ENCODE measurements around the gene POTEC.
A peak's percentile ranks its signal among the peaks of the same experiment; 100 is the strongest.
"Not testable (repeated sequence)": the region's sequence is repeated elsewhere in the genome, so short reads cannot be mapped to it uniquely, and the experiment has no call there.

Gene POTEC

DNA sequence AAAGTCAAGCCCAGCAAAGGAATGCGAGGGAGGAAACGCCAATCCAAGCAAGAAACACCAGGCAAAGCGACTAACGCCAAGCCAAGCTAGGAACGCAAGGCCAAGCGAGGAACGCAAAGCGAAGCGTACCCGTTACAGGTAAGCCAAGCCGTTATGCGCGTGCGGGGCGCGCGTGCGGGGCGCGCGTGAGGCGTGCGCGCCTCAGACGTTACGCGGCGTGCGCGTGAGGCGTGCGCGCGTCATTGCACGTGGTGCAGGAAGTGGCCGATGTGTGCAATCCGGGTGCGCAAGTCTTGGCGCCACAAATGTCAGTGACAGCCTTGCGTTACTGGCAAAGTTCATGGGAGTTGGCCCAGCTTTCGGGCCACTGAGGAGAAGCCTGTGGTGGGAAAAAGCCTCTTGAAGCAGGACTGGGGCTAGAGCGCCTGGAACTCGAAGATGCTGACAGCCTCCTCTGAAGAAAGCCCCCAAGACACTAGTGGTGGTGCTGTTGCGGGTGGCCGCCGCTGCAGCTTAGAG is at the start of gene POTEC:
POTEC (minus strand) TSS at position 155 of the 519 bp plus-strand sequence. CDS start 454 bp downstream, outside the sequence.
- FAIRE-seq, result not testable (repeated sequence)

DNA sequence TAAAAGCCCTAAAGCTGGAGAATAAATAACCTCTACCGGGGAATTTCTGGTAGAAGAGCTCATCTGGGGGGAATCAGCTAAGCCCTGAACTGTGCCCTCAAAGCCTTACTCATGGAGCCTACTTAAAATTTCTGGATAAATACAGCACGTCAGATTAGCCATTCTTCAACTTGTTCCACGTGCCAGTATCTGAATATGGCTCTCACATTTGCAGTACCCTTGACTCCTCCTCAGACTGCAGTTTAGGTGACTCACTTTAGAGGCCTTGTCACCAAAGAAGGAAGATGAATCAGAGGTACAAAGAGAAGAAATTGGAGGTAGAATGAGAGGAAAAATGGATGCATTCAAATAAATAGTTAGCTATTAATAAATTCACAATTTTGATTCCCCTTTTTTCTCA is 34.6 kb upstream of the POTEC start:
- no peak for FAIRE-seq

DNA sequence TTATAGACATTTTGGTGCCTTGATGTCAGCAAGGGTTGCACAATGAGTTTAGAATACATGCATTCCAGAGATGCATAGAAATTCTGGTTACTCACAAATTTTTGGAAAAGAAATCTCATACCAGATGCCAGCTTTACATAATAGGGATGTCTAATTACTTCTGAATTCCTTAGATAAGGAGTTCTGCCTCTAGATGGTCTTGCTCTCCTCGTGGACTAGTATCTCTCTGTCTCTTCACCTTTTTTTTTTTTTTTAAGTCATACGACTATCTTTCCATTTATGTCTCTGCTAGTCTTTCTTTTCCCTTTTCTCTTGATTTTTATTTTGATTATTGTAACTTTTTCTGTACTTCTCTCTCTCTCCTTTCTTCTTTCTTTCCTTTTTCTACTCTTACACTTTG is 16.1 kb upstream of the POTEC start:
- FAIRE-seq, result peak; percentile 86

DNA sequence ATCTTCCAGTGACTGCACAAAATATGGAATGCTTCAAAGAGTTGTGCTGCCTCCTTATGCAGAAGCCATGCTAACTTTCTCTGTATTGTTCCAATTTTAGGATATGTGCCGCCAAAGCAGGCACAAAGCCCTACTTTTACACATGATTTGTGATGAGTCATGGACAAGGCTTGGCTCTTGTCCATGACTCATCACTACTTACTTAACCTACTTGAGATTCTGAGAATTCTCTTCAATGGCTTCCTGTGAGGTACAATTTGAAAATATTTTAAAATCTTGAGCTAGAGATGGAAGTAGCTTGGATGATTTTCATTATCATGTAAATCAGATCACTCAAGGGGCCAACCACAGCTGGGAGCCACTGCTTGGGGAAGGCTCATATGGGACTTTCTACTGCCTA is 11.7 kb downstream of the POTEC start:
- FAIRE-seq, result not testable (repeated sequence)

DNA sequence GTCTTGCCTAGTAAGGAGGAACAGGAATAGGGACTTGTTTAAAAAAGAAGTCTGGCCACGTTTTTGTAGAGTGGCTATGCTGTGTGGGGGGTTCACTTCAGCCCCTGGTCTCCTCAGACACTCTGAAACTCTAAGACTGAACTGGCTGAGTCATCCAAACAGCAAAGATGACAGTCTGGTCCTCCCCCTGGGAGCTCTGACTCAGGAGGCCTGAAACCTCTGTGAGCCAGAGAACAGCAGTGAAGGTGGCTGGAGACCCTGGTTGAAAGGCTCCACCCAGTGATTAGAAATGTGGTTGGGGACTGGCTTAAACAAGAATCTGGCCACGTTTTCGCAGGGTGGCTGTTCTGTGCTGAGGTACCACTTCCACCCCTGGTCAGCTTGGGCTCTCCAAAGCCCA is 32.7 kb downstream of the POTEC start:
- FAIRE-seq, result not testable (repeated sequence)

DNA sequence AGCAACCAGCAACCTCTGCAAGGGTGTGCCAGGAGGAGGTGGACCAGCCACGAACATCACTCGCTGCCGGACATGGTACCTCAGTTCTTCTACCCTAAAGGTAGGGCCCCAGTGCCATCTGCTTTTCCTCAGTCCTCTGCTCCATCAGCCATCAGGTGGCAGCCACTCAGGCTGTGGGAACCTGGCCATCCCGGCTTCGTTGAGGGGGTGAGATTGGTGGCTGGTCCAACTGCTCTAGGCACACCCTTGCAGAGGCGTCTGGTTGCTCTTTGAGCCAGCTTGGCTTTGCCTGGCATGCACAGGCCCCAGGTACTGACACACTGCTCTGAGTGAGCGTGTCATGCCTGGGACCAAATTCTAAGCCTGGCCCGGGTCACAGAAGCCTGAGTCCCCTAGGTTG is 39.7 kb downstream of the POTEC start:
- not testable (repeated sequence) for FAIRE-seq

DNA sequence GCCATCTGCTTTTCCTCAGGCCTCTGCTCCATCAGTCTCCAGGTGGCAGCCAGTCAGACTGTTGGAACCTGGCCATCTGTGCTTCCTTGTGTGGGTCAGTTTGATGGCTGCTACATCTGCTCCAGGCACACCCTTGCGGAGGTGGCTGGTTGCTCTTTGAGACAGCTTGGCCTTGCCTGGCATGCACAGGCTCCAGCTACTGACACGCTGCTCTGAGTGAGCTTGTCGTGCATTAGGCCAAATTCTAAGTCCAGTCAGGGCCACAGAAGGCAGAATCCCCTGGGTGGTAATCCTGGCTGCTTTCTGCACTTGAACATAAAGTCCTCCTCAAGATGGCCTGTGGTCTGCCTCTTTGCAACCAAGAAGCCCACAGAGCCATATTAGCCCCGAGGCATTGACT is 41.5 kb downstream of the POTEC start:
- FAIRE-seq, result not testable (repeated sequence)

DNA sequence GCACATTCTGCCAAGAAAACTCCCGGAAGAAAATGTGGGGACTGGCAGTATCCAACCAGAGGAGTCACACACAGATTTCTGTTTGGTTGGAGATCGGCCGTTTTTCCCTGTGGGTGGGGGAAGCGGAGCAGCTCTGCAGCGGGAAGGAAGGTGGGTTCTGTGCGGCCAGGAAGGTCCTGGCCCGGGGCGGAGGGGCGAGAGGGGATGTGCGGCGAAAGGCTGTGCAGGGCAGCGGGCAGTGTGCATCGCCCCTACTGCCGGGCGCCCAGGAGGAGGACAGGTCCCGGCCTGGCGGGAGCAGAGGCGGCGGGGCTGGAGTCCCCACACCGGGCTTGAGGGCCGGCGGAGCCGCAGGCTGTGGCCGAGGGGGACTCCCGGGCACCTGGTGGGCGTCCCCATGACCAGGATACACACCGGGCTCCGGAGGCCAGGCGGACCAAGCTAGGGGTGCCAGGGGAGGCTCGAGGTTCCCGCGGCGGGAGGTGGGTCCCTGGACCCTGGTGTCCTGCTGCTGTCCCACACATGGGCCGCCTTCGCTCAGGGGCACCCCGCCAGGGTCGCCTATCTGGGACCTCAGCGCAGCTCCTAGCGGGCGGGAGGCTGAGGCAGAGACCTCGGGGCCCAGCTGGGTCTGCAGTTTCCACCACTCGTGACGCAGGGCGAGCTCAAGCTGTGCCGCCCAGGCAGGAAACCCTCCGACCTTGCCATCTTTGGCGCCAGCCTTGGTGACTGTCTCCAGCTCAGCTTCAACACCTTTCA is 54.0 kb downstream of the POTEC start:
- FAIRE-seq, result not testable (repeated sequence)

DNA sequence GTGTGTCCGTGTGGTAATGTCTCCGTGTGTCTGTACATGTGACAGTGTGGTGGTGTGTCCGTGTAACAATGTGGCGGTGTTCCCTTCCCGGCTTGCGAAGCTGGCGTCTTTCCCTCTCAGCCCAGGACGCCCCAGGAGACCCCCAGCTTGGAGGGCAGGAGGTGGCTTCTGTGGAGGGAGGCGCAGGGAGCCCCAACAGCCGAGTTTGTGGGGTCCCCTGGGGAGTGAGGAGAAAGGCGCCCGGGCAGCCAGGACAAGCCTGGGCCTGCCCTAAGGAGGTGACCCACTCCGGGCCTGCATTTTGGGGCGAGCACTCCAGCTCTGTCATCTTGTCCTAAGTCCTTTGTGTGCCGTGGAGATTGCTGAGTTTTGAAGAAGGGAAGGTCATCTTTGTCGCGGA is 54.6 kb downstream of the POTEC start:
- FAIRE-seq, result not testable (repeated sequence)

DNA sequence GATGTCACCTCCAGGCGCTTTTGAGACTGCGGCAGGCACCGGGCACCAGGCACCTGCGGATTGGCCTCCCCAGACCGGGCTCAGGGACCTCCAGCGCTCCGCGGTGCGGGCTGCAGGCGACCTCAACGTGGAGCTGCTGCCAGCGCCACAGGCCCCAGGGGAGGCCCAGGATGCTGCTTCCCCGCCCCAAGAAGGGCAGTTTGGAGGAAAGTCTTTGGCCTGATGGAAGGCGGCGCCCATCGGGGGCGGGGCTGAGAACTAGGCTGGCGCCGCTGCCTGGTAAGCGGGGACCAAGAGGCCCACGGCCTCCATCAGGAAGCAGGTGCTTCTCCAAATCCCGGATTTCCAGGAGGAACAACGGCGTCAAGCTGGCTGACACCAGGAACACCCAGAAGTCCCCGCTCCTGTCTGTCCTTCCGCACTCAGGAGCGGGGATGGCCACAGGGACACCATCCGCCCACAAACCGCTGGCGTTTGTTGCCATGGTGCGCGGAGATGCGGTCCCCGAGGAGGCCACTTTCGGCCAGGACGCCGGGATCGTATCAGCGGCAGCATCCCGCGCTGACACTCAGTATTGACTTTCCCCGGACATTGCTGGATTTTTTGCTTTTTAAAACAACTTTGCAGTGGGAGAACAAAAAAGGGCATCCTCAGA is 56.3 kb downstream of the POTEC start:
- FAIRE-seq, result not testable (repeated sequence)

DNA sequence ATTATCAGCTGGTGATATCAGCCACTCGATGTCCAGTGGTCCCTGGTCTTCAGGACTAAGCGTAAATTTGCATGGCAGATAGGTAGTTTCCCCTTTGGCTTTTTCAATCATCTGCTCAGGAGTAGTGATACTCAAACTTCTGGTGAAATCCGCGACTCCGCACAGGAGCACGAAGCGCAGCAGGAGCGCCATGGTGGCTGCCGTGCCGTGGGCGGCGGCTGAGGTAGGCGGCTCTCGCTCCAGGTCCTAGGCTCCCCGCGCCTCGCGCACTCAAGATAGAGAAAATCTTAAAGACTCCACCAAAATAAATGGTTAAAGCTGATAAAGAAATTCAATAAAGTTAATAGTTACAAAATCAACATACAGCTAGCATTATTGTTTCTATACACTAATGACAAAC is 64.3 kb downstream of the POTEC start:
- not testable (repeated sequence) for FAIRE-seq

DNA sequence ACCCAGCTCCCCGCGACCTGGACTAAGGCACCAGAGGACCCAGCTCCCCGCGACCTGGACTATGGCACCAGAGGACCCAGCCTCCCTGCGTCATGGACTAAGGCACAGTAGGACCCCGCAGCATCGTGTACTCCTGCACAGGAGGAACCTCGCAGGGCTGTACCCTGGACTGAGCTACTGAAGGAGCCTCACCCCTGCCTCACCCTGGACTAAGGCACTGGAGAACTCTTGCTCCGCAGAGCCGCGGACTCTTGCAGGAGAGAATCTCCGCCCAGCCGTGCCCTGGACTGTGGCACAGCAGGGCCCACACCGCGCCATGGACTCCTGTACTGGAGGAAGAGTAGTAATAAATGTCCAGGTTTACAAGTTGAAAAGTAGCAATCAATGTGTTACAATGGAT is 67.9 kb downstream of the POTEC start:
- FAIRE-seq, result not testable (repeated sequence)

DNA sequence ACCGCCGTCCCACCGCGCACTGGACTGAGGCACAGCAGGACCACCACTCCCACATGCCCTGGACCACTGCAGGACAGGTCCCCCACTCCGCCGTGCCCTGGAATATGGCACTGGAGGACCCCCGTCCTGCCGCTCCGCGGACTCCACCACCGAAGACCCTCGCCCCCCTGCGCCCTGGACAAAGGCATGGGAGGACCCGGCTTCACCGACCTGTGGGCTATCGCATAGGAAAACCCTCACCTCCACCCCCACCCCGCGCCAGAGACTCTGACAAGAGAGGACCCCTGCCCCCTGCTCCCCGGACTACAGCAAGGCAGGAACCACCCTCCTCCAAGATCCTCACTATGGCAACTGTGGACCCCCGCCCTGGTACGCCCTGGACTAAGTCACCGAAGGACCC is 68.6 kb downstream of the POTEC start:
- not testable (repeated sequence) for FAIRE-seq

DNA sequence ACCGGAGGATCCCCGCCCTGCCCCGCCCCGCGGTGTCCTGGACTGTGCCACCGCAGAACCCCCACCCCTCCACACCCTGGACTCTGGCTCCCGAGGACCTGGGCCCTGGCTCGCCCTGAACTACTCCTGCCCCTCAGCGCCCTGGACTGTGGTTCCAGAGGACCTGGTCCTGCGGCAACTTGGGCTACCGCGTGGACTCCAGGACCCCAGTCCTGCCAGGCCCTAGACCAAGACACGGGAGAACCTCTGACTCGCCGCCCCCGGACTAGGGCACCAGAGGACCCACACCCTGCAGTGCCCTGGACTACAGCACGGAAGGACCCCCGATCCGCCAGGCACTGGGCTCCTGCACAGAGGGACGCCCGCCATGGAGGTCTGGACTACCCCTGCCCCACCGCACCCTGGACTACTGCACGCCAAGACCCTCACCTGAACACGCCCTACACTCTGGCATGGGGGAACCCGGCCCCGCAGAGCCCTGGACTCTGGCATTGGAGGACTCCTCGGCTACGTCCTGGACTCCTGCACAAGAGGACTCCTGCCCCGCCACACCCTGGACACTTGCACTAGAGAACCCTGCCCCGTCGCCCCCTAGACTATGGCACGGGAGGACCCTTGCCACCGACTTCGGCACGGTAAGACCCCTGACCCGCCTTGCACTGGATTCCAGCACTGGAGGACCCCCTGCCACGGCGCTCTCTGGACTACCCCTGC is 69.2 kb downstream of the POTEC start:
- not testable (repeated sequence) for FAIRE-seq

DNA sequence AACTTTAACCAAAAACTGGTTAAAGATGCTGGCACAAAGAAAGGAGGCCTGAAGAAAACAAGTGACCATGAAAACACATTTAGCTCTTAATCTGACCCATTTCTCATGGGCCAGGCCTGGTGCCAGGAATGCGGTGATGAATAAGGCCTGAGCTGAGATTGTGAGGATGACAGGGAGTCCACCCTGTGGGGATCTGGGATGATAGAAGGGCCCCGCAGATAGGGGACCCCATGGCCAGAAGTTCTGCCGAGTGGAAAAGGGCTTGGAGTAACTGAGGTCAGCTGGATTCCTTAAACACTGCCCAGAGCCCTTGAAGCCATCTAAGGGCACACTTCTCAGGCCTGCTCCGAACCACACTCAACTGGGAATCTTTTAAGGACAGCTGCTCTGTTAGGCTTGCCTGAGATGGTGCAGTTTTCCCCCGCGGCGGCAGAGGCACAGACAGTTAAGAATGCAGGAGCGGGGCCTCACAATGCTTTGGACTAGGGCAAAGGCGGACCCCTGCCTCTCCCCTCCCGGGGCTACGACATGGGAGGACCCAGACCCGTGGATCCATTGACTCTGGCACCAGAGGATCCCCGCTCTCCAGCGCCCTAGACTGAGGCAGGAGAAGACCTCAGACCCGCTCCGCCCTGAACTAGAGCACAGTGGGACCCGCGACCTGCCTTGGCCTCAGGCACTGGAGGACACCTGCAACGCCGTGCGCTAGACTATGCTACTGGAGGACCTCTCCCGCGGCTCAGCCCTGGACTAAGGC is 70.0 kb downstream of the POTEC start:
- FAIRE-seq, result not testable (repeated sequence)

DNA sequence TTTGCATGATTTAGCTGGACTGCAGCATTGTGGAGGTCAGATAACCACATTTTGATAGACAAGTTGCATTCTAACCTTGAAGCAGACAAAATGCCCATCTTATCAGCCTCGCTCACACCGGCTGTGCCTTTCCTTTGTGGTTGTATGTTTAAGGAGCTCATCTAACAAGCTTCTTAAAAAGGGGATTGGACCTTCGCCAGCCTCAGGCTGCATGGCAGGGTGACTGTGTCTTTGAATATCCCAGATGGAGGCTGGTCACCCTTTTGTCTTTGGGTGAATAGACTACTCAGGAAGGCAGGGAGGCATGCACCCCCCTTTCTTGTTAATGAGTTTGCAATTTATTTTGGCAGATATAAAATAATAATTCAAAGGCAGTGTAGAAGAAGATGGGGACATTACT is 72.1 kb downstream of the POTEC start:
- FAIRE-seq, result not testable (repeated sequence)

DNA sequence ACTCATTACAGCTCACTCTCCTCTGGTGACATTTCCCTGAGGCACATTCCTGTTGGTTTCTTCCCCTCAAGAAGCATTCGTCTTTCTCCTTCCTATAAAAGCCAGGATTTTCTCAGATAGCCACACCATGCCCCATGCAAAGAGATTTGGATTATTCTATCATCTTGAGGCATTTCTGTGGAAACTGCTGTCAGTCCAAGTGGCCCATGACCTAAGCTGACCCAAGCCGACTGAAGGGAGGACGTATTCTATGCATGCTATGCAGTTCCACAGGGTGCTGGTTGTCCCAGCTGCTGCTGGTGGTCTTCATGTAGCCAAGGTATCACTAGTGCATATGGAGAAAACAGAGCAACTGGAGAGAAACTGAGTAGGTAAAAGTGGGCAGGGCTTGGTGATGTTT is 73.0 kb downstream of the POTEC start:
- not testable (repeated sequence) for FAIRE-seq

DNA sequence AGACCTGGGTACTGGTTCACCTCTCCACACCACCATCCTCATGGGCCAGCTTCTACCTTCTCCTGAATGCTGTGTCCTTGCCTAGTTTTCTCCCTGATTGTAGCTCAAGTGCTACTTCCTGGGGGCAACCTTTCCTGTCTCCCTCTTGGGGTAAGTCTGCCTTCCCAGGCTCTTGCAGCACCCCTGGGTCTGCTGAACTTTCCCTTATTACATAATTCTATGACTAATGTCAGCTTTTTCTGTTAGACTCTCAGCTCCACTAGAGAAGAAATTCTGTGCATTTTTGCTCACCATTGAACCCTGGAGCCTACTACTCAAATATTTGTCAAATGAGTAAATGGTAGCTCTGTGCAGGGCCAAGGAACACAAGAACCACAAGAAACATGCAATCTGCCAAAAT is 73.4 kb downstream of the POTEC start:
- FAIRE-seq, result not testable (repeated sequence)

DNA sequence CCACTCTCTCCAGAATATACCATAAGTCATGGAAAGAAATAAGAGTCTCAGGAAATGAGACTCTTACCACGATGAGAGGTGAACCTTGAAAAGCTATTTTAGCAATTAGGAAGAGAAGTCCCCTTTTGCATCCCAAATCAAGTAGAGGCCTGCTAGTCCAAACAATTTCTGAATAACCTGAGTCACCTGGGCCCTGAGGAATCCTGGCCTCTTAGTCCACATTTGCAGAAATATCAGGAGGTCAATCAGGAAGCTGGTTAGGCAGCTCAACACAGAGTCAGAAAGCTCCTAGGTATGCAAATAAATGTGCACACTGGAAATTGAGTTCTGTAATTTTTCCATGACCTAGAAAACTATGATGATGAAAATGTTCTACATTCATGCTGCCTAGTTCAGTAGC is 77.4 kb downstream of the POTEC start:
- not testable (repeated sequence) for FAIRE-seq
